Thyroid gland (tissue), 4 donors: ENCODE results near the gene NOP14. TPM values are rescaled to one million over a fixed set of nuclear protein-coding genes. Genes with fewer than 3 reads are reported as not detected.
"Not testable (repeated sequence)": the region's sequence is repeated elsewhere in the genome, so short reads cannot be mapped to it uniquely, and the experiment has no call there.

Experiments used
- DNase-seq, 2 donors: peaks; one replicate each; pipeline ENCODE4 v3.0.0-alpha.2; 2019
- H3K27ac ChIP-seq, 3 donors: fragments of 200-600 bp; sonication (generic); 1 replicate in 2 of 3; 2 replicates in 1 of 3; pipeline ENCODE4 v1.5.1; 2016 to 2019; ENCODE audit warnings: mild to moderate bottlenecking in 1 of 3, moderate library complexity in 1 of 3
- H3K27me3 ChIP-seq: fragments of 200-600 bp; sonication (generic); one replicate; pipeline ENCODE4 v1.5.1; 2019
- H3K36me3 ChIP-seq, 2 donors: fragments of 200-600 bp; sonication (generic); one replicate each; pipeline ENCODE4 v1.5.1; 2016 to 2019
- H3K4me1 ChIP-seq, 2 donors: fragments of 200-600 bp; sonication (generic); one replicate each; pipeline ENCODE4 v1.5.1; 2017 to 2019
- H3K4me3 ChIP-seq, 3 donors: fragments of 200-600 bp; sonication (generic); replicated peaks in 1 of 3; 1 replicate in 2 of 3; 2 replicates in 1 of 3; pipeline ENCODE4 v1.5.1; 2016; ENCODE audit warnings: mild to moderate bottlenecking in 1 of 3
- H3K9me3 ChIP-seq: fragments of 200-600 bp; sonication (generic); one replicate; pipeline ENCODE4 v1.5.1; 2017
- POLR2A ChIP-seq, 2 donors: fragments of 450-650 bp; IDR thresholded peaks; one replicate each; pipeline ENCODE4 v1.6.1; 2017; ENCODE audit warnings: antibody characterized with exemption in 2 of 2, mild to moderate bottlenecking in 2 of 2, moderate library complexity in 1 of 2
- WGBS, 2 donors: methylation state at CpG; one replicate each; pipeline ENCODE4 v1.1.5; 2017; 5-methylcytosine and 5-hydroxymethylcytosine counted together
- intact Hi-C: fragments of 100-400 bp; cut with DNase I; formaldehyde crosslinking; loops from one replicate; pipeline ENCODE4 v1.15.1; 2023
- total RNA-seq, 4 donors: library from RNA; depleted of rRNA; stranded (reverse); fragments of >200 nt; gene quantifications; one replicate each; pipeline ENCODE4 v1.2.3, GENCODE V29; 2016
- TF ChIP-seq, protein P1 (sequence below), 6 experiments: fragments of 200-600 bp in 3 of 6; fragments of 450-650 bp in 3 of 6; sonication (generic) in 3 of 6; IDR thresholded peaks; one replicate each; pipeline ENCODE4 v1.5.1; 2016 to 2019; ENCODE audit warnings: antibody characterized with exemption in 6 of 6, mild to moderate bottlenecking in 2 of 6, inconsistent platforms in 1 of 6, moderate library complexity in 1 of 6

Gene NOP14
- total RNA-seq, 4 donors from 2014 or later, result 18.4 to 24.8 (median 19.3) TPM

DNA sequence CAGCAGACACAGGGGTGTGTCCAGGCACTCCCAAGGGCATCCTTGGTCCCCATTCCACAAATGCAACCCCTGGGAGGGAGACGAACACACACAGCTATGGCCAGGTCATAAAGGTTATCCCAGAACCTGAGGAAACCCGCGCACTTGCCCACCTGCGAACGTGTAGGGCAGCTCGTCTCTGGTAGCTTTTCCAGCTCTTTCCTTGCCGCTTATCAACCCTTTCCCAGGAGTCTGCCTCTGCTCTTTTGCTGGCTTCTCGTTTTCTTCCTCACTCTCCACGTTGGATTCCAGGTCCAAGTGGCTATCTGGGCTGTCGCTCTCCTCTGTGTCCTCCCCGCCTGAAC is 13.5 kb downstream of the NOP14 start:
- TF ChIP-seq, protein P1, sequence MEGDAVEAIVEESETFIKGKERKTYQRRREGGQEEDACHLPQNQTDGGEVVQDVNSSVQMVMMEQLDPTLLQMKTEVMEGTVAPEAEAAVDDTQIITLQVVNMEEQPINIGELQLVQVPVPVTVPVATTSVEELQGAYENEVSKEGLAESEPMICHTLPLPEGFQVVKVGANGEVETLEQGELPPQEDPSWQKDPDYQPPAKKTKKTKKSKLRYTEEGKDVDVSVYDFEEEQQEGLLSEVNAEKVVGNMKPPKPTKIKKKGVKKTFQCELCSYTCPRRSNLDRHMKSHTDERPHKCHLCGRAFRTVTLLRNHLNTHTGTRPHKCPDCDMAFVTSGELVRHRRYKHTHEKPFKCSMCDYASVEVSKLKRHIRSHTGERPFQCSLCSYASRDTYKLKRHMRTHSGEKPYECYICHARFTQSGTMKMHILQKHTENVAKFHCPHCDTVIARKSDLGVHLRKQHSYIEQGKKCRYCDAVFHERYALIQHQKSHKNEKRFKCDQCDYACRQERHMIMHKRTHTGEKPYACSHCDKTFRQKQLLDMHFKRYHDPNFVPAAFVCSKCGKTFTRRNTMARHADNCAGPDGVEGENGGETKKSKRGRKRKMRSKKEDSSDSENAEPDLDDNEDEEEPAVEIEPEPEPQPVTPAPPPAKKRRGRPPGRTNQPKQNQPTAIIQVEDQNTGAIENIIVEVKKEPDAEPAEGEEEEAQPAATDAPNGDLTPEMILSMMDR (IDR thresholded peaks at IDR 0.05), result no peak
- no peak for TF ChIP-seq POLR2A (IDR thresholded peaks at IDR 0.05)
- WGBS, 2 donors, result 96 to 97% methylated on average over 11 of the region's 11 CpGs
- Histone ChIP-seq H3K9me3 (no peaks in the 10 kb centered on the region), H3K27ac (no peak overlapping the region), H3K27me3 (no peaks in the 10 kb centered on the region), H3K4me1 (peaks cover 0 to 12% of the 10 kb centered on the region in 2 donors), H3K4me3 (no peak overlapping the region), H3K36me3 (peaks cover 74 to 82% of the 10 kb centered on the region in 2 donors)
- no peak for DNase-seq
- intact Hi-C loops, result no loop called here

DNA sequence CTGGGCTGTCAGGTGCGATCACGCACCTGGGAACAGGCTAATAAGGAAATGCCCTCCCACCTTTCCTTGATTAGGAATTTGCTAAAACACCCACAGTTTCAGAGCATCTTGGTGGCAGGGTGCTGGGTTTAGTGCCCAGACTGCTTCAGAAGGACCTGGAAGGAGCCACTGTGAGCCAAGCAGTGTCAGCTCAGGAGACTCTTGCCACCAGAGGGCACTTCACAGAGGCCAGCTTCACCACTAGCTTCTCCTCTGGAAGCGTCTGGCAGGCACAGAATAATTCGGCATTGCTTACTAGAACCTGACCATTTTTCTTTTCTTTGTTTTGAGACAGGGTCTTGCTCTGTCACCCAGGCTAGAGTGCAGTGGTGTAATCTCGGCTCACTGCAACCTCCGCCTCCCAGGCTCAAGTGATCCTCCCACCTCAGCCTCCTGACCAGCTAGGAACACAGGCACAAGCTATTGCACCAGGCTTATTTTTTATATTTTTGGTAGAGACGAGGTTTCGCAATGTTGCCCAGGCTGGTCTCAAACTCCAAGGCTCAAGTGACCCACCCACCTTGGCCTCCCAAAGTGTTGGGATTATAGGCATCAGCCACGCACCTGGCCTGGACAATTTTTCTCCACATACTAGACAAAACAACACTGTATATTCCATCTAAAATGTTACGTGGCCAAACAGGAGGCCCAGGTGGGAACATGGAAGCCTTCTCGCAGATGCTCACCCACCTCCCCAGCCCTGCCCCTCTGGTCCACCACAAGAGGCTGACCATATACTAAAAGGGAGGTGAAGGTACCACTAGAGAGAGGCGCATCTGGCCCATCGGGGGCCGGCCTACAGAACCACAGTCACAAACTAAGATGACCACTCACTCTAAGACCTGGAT is 14.1 kb downstream of the NOP14 start:
- peak; percentile 49 to 56 for DNase-seq
- TF ChIP-seq POLR2A (IDR thresholded peaks at IDR 0.05), result no peak
- TF ChIP-seq, protein P1 (IDR thresholded peaks at IDR 0.05), result peak in 4 of 6 experiments; percentile 9 to 48 (median 38)
- Histone ChIP-seq H3K4me1 (peaks cover 0 to 7% of the 10 kb centered on the region in 2 donors), H3K27me3 (no peaks in the 10 kb centered on the region), H3K4me3 (no peak overlapping the region), H3K27ac (no peak overlapping the region), H3K9me3 (no peaks in the 10 kb centered on the region), H3K36me3 (peaks cover 80 to 88% of the 10 kb centered on the region in 2 donors)
- 91% methylated on average over 14 of the region's 14 CpGs for WGBS, 2 donors
- intact Hi-C loops, result no loop called here

DNA sequence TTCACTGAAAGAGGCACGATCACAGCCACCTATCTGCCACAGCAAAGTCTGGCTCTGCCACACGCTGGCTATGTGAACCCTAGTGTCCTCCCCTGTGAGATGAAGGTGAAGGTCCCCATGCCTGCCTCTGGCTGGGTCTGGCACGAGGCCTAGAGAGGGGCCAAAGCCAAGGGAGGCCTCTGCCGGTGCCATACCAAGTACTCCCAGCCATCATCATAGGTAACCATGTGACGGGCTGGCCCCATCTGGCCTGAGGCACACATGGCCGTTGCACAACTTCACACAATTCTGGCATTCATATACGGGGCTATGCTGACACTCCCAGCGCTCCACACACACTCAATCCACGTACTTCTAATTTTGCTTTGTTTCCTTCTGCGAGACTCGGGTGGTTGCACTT is 15.3 kb downstream of the NOP14 start:
- H3K9me3 ChIP-seq, result no peaks in the 10 kb centered on the region
- intact Hi-C loops, result no loop called here
- no peak for DNase-seq
- no peaks in the 10 kb centered on the region for H3K4me1 ChIP-seq
- TF ChIP-seq, protein P1 (IDR thresholded peaks at IDR 0.05), result no peak
- H3K27me3 ChIP-seq, result no peaks in the 10 kb centered on the region
- no peak overlapping the region for H3K27ac ChIP-seq
- peaks cover 86 to 94% of the 10 kb centered on the region in 2 donors for H3K36me3 ChIP-seq
- H3K4me3 ChIP-seq, result no peak overlapping the region
- 86 to 88% methylated on average over 10 to 11 of the region's 11 CpGs for WGBS, 2 donors

DNA sequence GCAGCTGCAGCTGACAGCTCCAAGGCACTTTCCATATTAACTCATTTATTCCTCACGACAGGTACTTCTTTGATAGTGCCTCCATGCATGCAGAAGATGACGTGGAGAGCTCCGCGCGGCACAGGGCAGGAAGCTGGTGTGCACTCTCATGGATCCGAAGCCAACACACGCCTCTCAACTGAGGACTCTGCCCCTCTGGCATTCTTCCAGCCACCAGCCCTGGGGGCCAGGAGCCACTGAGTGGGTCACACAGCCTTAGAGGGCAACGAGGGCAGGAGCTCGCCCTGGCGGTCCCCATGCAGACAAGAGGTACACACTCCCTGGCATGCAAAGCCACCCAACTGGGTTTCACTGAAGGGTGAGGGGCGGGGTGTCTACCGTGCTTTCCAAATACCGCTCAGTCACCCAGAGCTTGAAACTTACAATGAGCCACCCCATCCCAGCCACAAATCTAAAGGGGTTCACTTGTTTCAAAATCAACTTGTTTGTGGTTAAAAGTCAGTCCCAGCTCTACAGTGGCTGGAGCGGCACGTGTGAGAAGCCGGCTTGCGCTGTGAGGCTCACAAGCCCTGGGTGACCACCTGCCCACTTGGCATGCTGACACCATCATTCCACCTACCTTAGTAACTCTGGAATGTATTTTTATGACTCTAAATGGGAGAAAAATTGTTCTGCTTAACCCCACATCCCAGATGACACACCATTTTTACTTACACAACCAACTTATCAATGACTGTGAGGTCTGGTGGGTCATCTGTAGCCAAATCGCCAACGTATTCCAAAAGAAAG is 16.2 kb downstream of the NOP14 start:
- H3K9me3 ChIP-seq, result no peaks in the 10 kb centered on the region
- no peak for DNase-seq

DNA sequence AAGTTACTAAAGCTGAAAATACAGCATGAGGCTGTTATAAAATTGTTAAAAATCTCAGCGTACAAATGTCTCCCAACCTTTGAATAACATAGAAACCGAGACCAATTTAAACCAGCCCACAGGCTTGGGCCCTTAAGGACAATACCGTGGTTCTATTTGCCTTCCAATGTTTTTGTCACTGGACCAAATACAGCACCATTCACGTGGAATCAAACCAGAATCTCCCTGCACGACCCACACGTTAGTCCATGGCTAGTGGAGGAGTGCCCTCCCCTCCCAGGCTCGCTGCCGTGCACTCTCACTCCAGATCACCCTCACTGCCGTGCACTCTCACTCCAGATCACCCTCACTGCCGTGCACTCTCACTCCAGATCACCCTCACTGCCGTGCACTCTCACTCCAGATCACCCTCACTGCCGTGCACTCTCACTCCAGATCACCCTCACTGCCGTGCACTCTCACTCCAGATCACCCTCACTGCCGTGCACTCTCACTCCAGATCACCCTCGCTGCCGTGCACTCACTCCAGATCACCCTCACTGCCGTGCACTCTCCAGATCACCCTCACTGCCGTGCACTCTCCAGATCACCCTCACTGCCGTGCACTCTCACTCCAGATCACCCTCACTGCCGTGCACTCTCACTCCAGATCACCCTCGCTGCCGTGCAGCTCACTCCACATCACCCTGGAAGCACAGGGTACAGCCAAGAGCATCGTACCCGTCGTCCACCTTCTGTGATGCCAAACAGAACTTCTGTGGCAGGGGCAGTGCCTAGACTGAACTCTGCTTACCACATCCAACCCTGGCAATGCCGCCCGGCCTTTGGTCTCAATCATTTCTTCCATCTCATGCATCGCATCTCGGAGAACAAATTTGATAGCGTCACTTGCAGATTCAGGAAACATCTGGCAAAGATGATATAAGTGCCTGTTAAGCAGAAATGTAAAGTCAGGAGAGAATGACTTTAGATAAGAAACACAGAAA is 17.3 kb downstream of the NOP14 start:
- H3K36me3 ChIP-seq, result peaks cover 83 to 92% of the 10 kb centered on the region in 2 donors
- 89 to 91% methylated on average over 26 to 27 of the region's 30 CpGs for WGBS, 2 donors

More for the DNA sequence above, 16.2 kb downstream of the NOP14 start:
- no peaks in the 10 kb centered on the region for H3K27me3 ChIP-seq
- WGBS, 2 donors, result 77 to 82% methylated on average over 19 of the region's 19 CpGs
- TF ChIP-seq, protein P1 (IDR thresholded peaks at IDR 0.05), result no peak
- H3K36me3 ChIP-seq, result peaks cover 83 to 94% of the 10 kb centered on the region in 2 donors
- intact Hi-C loops, result no loop called here
- H3K27ac ChIP-seq, result no peak overlapping the region
- no peaks in the 10 kb centered on the region for H3K4me1 ChIP-seq
- H3K4me3 ChIP-seq, result no peak overlapping the region

More for the DNA sequence above, 17.3 kb downstream of the NOP14 start:
- H3K4me3 ChIP-seq, H3K27ac ChIP-seq, intact Hi-C loops, H3K27me3 ChIP-seq, H3K9me3 ChIP-seq, DNase-seq, H3K4me1 ChIP-seq: not testable (repeated sequence)
